NT2/D1 (cell line): ENCODE results near the gene CP.

ENCODE experiments used
- DNase-seq: peaks from one replicate; pipeline ENCODE4 v3.0.0-alpha.2; 2011; ENCODE audit warnings: low read depth, low spot score
- H3K27me3 ChIP-seq: 2 replicates; pipeline ENCODE4 v1.6.0; 2011; ENCODE audit warnings: mild to moderate bottlenecking; ENCODE audit not compliant: insufficient read length, insufficient read depth
- H3K36me3 ChIP-seq: 2 replicates; pipeline ENCODE4 v1.6.1; 2011; ENCODE audit warnings: mild to moderate bottlenecking, low read length, mixed read lengths; ENCODE audit not compliant: insufficient read depth, insufficient read length
- H3K4me1 ChIP-seq: 2 replicates; pipeline ENCODE4 v1.5.1; 2011; ENCODE audit not compliant: insufficient read depth, insufficient read length
- H3K4me3 ChIP-seq: 2 replicates; pipeline ENCODE4 v1.5.1; 2011; ENCODE audit warnings: low read depth; ENCODE audit not compliant: insufficient read length
- H3K9ac ChIP-seq: 2 replicates; pipeline ENCODE4 v1.6.0; 2011; ENCODE audit warnings: low read depth; ENCODE audit not compliant: insufficient read length
- H3K9me3 ChIP-seq: 2 replicates; pipeline ENCODE4 v1.5.1; 2011; ENCODE audit warnings: mild to moderate bottlenecking, low read length; ENCODE audit not compliant: insufficient read depth
- SUZ12 ChIP-seq: IDR thresholded peaks from 2 replicates; pipeline ENCODE4 v1.6.1; 2011; ENCODE audit not compliant: insufficient read length, insufficient read depth; ENCODE audit errors: extremely low read depth
- YY1 ChIP-seq: IDR thresholded peaks from 2 replicates; pipeline ENCODE4 v1.6.1; 2011; ENCODE audit not compliant: insufficient read length, insufficient read depth
- ZNF274 ChIP-seq: IDR thresholded peaks from 2 replicates; pipeline ENCODE4 v1.6.1; 2011; ENCODE audit warnings: mild to moderate bottlenecking, low read depth, low read length

CP gene

GRCh38 chr3:149235599-149236424 is 14.2 kb upstream of the CP start:
- no peak overlapping the region for H3K4me3 ChIP-seq
- peaks cover 7% of the 10 kb centered on the region for H3K4me1 ChIP-seq
- H3K9ac ChIP-seq = peak overlapping the region; percentile 17
- 0 out of 2 replicates have a peak, but pooled peaks cover 5% of the 10 kb centered on the region for H3K9me3 ChIP-seq
- no peak for TF ChIP-seq SUZ12
- TF ChIP-seq YY1 = no peak
- H3K36me3 ChIP-seq = no peaks in the 10 kb centered on the region
- DNase-seq = no peak
- H3K27me3 ChIP-seq = no peaks in the 10 kb centered on the region

- Histone ChIP-seq H3K4me1 (peaks cover 7% of the 10 kb centered on the region), H3K9ac (no peak overlapping the region), H3K4me3 (no peak overlapping the region), H3K27me3 (no peaks in the 10 kb centered on the region), H3K9me3 (0 out of 2 replicates have a peak, but pooled peaks cover 5% of the 10 kb centered on the region), H3K36me3 (no peaks in the 10 kb centered on the region)
- DNase-seq = no peak
- TF ChIP-seq YY1 (no peak), ZNF274 (no peak), SUZ12 (no peak)
These were observed 13.1 kb upstream of the CP start for GRCh38 chr3:149234671-149235245.

GRCh38 chr3:149233323-149233722 is 11.7 kb upstream of the CP start:
- DNase-seq = no peak
- peaks cover 7% of the 10 kb centered on the region for H3K4me1 ChIP-seq
- H3K36me3 ChIP-seq = no peaks in the 10 kb centered on the region
- no peaks in the 10 kb centered on the region for H3K27me3 ChIP-seq
- H3K9ac ChIP-seq = no peak overlapping the region
- no peak for TF ChIP-seq YY1
- TF ChIP-seq SUZ12 = no peak
- TF ChIP-seq ZNF274 = no peak
- H3K9me3 ChIP-seq = 0 out of 2 replicates have a peak, but pooled peaks cover 5% of the 10 kb centered on the region
- no peak overlapping the region for H3K4me3 ChIP-seq

- no peaks in the 10 kb centered on the region for H3K27me3 ChIP-seq
- no peak for DNase-seq
- no peaks in the 10 kb centered on the region for H3K36me3 ChIP-seq
- H3K4me3 ChIP-seq = no peak overlapping the region
- no peak for TF ChIP-seq YY1
- TF ChIP-seq ZNF274 = no peak
- no peak for TF ChIP-seq SUZ12
- no peak overlapping the region for H3K9ac ChIP-seq
- H3K9me3 ChIP-seq = no peaks in the 10 kb centered on the region
- peaks cover 7% of the 10 kb centered on the region for H3K4me1 ChIP-seq
These were observed 10.2 kb upstream of the CP start for GRCh38 chr3:149231871-149232270.

GRCh38 chr3:149227591-149228268 is 6.1 kb upstream of the CP start:
- H3K27me3 ChIP-seq = no peaks in the 10 kb centered on the region
- no peak overlapping the region for H3K9ac ChIP-seq
- H3K4me3 ChIP-seq = no peak overlapping the region
- no peaks in the 10 kb centered on the region for H3K36me3 ChIP-seq
- H3K9me3 ChIP-seq = no peaks in the 10 kb centered on the region
- H3K4me1 ChIP-seq = no peaks in the 10 kb centered on the region
- TF ChIP-seq YY1 (no peak), SUZ12 (no peak), ZNF274 (no peak)
- DNase-seq = no peak

- Histone ChIP-seq H3K9ac (no peak overlapping the region), H3K36me3 (no peaks in the 10 kb centered on the region), H3K27me3 (no peaks in the 10 kb centered on the region), H3K4me3 (no peak overlapping the region), H3K9me3 (no peaks in the 10 kb centered on the region), H3K4me1 (no peaks in the 10 kb centered on the region)
- TF ChIP-seq YY1 (no peak), SUZ12 (no peak), ZNF274 (no peak)
- no peak for DNase-seq
These were observed 5.1 kb upstream of the CP start for GRCh38 chr3:149226776-149227175.
